ENCODE measurements around the gene KNCN. TPM values are rescaled to one million over a fixed set of nuclear protein-coding genes. Genes with fewer than 3 reads are reported as not detected.

Gene KNCN
- total and polyA plus RNA-seq, 2 experiments from 2014 or later, result not detected

DNA sequence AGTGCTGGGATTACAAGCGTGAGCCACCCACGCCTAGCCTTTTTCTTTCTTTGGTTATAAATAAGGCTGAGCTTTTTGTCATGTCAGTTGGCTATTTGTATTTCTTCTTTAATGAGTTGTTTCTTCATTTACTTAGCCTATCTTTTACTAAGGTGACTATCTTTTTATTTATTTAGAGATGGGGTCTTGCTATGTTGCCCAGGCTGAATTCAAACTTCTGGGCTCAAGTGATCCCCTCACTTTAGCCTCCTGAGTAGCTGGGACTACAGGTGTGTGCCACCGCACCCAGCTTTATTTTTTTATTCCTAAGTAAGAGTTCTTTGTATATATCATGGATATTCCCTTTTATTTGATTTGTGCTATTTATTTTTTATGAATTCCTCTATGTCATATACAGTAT is 49.9 kb downstream of the KNCN start:
- H3K27ac ChIP-seq (ENCODE audit: low read depth), result no peak overlapping the region
- Mint-ChIP-seq H3K36me3 (ENCODE audit: low read depth) (no peaks in the 10 kb centered on the region), H3K9me3 (no peaks in the 10 kb centered on the region), H3K4me1 (peaks cover 14% of the 10 kb centered on the region), H3K27me3 (ENCODE audit: insufficient read depth, low read depth, poor library complexity) (peaks cover 7% of the 10 kb centered on the region), H3K27ac (no peak overlapping the region), H3K4me3 (no peak overlapping the region)
- H3K4me3 ChIP-seq, result no peak overlapping the region
- H3K27me3 ChIP-seq (ENCODE audit: insufficient read depth), result peaks cover 67% of the 10 kb centered on the region
- H3K9me2 ChIP-seq (ENCODE audit: insufficient read depth), result no peaks in the 10 kb centered on the region
- no peaks in the 10 kb centered on the region for H3F3A ChIP-seq (replicated peaks; ENCODE audit: low read depth)
- H3K4me2 ChIP-seq, result no peak overlapping the region
- TF ChIP-seq ZNF331 (CRISPR knock-in tag; IDR thresholded peaks at IDR 0.05; ENCODE audit: low read depth) (no peak), EZH2 (IDR thresholded peaks at IDR 0.05; ENCODE audit: low read depth, unreplicated experiment) (no peak), EZH2phosphoT487 (IDR thresholded peaks at IDR 0.05; ENCODE audit: unreplicated experiment) (no peak), ZNF114 (CRISPR knock-in tag; IDR thresholded peaks at IDR 0.05) (no peak), NANOG (IDR thresholded peaks at IDR 0.05; ENCODE audit: borderline replicate concordance) (no peak), REST (IDR thresholded peaks at IDR 0.05; ENCODE audit: unreplicated experiment) (no peak), STAT1 (IDR thresholded peaks at IDR 0.05; ENCODE audit: unreplicated experiment) (no peak), POLR2AphosphoS5 (IDR thresholded peaks at IDR 0.05; ENCODE audit: low read depth) (no peak)
- TF ChIP-seq, protein P1, sequence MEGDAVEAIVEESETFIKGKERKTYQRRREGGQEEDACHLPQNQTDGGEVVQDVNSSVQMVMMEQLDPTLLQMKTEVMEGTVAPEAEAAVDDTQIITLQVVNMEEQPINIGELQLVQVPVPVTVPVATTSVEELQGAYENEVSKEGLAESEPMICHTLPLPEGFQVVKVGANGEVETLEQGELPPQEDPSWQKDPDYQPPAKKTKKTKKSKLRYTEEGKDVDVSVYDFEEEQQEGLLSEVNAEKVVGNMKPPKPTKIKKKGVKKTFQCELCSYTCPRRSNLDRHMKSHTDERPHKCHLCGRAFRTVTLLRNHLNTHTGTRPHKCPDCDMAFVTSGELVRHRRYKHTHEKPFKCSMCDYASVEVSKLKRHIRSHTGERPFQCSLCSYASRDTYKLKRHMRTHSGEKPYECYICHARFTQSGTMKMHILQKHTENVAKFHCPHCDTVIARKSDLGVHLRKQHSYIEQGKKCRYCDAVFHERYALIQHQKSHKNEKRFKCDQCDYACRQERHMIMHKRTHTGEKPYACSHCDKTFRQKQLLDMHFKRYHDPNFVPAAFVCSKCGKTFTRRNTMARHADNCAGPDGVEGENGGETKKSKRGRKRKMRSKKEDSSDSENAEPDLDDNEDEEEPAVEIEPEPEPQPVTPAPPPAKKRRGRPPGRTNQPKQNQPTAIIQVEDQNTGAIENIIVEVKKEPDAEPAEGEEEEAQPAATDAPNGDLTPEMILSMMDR (conservative IDR thresholded peaks at IDR 0.05; ENCODE audit: low read depth in 2 of 2), result no peak
- H4K20me1 ChIP-seq (replicated peaks; ENCODE audit: insufficient read depth), result no peaks in the 10 kb centered on the region; the same call in 1 of the 2 replicates
- DNase-seq (ENCODE audit: low spot score), result no peak
- ATAC-seq, result no peak
- H3K36me3 ChIP-seq (ENCODE audit: insufficient read depth), result no peaks in the 10 kb centered on the region
- H3K79me2 ChIP-seq (replicated peaks; ENCODE audit: insufficient read depth), result no peaks in the 10 kb centered on the region
- no peak overlapping the region for H2AFZ ChIP-seq
- peaks cover 17% of the 10 kb centered on the region for H3K4me1 ChIP-seq (ENCODE audit: insufficient read depth)

- Histone ChIP-seq H3K4me2 (no peak overlapping the region), H3F3A (replicated peaks; ENCODE audit: low read depth) (0 out of 2 replicates have a peak, but pooled peaks cover 13% of the 10 kb centered on the region), H3K27ac (ENCODE audit: low read depth) (no peak overlapping the region), H3K36me3 (ENCODE audit: insufficient read depth) (no peaks in the 10 kb centered on the region), H3K79me2 (replicated peaks; ENCODE audit: insufficient read depth) (no peaks in the 10 kb centered on the region), H3K4me1 (ENCODE audit: insufficient read depth) (peaks cover 33% of the 10 kb centered on the region), H3K9me2 (ENCODE audit: insufficient read depth) (no peaks in the 10 kb centered on the region), H3K27me3 (ENCODE audit: insufficient read depth) (peaks cover 94% of the 10 kb centered on the region), H4K20me1 (replicated peaks; ENCODE audit: insufficient read depth) (no peaks in the 10 kb centered on the region; the same call in 1 of the 2 replicates), H3K4me3 (no peak overlapping the region), H2AFZ (no peak overlapping the region)
- DNase-seq (ENCODE audit: low spot score) (no peak), ATAC-seq (no peak)
- no peak overlapping the region for H3K27ac Mint-ChIP-seq
- H3K27me3 Mint-ChIP-seq (ENCODE audit: insufficient read depth, low read depth, poor library complexity), result peaks cover 39% of the 10 kb centered on the region
- H3K36me3 Mint-ChIP-seq (ENCODE audit: low read depth), result no peaks in the 10 kb centered on the region
- no peak overlapping the region for H3K4me3 Mint-ChIP-seq
- H3K4me1 Mint-ChIP-seq, result peaks cover 26% of the 10 kb centered on the region
- TF ChIP-seq EZH2phosphoT487 (IDR thresholded peaks at IDR 0.05; ENCODE audit: unreplicated experiment), result no peak
- no peak for TF ChIP-seq EZH2 (IDR thresholded peaks at IDR 0.05; ENCODE audit: low read depth, unreplicated experiment)
- H3K9me3 Mint-ChIP-seq, result no peaks in the 10 kb centered on the region
Measured at GRCh38 chr1:46497665-46498064, 53.8 kb downstream of the KNCN start.
